ENCODE results near the gene MEN1.

Gene MEN1

DNA sequence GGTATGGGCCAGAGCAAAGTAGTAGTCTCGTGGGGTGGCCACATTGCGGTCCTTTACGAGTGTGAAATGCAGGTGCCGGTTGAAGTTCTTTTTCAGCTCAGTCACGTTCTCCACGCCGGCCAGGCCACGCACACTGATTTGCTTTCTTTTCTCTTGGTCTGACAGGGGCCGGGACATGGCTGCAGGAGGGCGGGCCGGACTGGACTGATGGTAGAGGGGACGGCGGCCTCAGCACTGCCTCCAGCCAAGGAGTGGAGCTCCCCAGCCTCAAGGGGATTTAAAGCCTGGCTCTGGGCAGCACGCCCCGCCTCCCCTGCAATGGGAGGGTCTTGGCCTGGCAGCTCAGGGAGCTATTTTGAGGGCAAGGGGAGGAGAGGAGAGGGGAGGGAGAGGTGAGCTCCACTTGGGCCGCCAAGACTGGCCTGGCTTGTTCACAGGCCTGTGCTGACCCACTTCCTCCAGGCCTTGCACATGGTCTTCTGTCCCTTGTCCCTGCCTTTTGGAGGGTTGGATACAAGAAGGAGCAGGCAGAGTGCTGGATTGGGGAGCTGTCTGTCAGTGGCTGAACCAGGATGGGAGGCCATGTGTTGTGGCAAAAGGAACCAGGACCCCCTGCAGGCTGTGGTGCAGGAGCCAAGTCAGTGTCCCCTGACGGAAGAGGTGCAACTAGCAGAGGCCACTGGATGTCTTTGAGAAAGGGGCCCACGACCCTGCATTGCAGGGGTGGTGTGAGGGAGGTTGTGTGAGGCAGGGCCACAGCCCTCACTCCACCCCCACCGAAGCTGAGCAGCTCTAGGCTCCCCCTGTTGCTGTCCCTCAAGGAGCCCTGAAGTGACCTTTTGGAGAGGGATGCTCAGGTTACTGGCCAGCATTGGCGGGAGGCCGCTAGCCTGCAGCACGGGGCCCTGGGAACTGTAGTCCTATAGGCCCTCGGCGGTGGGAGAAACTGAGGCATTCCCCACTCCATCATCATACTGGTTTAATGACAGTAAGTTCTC is 50.3 kb downstream of the MEN1 start, which contains the start of gene PYGM:
Gene PYGM (minus strand): TSS at position 253 of the 998 bp plus-strand sequence. CDS start 76 bp downstream, at position 177.
- DNase-seq: no peak

DNA sequence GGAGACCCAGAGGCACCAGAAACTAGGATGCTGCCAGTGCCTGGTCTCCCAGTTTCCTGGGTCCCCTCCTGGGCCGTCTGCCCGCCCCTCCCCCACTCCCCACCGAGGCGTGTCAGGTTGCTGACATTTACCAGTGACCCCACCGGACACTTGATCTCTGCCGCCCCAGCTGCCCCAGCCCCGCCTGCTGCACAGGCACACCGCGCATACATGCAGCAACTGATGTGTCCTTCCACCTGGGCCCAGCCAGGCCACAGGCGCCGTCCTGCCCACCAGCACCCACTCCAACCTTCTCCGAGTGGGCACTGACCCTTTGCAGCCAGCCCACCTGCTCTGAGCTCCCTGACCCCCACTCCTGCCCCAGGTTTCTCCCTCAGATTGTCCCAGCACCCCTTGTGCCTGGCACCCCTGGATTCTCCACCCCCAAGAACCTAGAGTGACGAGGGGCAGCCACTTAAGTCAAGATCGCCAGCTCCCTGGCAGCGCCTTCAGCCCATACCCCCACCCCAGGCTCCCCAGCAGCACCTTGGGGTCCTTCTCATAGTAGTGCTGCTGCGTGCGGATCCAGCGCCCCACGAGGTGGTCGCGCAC is 51.1 kb downstream of the MEN1 start:
- no peak for DNase-seq

DNA sequence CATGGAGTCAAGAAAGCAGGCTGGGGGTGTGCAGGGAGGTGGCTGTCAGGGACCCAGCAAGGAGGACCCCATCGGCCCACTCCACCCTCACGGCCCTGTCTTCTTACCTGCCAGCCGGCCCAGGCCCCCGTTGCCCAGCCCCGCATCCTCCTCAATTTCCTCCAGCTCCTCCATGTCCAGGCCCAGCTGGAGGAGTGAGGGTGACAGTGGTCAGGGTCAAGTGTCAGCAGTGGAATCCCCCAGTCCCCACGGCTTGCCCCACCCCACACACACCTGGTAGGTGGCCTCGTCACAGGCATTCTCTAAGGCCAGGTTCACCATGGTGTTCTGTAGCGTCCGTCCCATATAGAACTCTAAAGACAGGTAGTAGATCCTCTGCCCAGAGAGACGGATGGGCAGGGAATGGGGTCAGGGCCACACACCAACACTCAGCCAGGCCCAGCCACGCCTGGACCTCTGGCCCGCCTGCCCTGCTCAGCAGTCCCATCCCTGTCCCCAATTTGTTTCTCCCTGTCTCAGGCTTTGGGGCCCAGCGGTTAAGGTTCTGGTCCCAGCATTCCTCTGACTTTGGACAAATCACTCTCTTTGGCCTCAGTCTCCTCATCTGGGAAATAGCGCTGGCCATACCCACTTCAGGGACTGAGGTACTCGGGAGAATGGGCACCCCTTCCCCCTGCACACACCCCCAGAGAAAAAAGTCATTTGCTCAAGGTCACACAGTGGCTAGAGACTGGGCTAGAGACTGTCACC is 51.8 kb downstream of the MEN1 start:
- DNase-seq: no peak

DNA sequence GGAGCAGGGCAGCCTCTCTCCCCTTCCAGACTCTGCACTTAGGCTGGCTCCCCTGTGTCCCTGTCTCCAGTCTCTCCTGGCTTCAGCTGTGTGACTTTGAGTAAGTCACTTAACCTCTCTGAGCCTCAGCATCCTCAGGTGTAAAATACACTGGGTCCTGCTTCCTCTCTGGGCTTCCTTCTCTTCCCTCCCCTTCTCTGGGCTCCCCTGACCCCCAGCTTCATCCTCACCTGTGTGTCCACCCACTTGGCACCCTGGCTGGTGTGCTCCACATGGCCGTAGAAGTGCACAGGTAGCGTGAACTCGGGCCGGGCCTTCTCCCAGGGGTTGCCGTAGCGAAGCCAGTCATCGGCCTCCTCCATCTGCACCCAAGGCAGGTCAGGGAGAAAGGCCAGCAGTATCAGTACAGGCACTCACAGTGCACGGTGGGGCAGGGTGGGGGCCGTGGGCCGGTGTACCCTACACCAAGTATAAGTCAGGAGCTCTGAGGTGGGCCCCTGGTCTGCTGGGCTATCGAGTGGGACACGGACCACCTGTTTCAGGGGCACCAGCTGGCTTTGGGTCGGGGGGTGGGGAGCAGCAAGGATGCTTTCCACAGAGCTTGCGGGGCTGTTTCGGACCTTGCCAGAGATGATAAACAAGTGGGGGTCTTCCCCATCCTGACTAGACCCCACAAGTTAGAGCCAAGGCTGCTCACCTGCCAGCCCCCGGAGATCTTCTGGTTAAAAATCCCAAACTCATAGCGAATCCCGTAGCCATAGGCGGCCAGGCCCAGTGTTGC is 52.6 kb downstream of the MEN1 start:
- no peak for DNase-seq

DNA sequence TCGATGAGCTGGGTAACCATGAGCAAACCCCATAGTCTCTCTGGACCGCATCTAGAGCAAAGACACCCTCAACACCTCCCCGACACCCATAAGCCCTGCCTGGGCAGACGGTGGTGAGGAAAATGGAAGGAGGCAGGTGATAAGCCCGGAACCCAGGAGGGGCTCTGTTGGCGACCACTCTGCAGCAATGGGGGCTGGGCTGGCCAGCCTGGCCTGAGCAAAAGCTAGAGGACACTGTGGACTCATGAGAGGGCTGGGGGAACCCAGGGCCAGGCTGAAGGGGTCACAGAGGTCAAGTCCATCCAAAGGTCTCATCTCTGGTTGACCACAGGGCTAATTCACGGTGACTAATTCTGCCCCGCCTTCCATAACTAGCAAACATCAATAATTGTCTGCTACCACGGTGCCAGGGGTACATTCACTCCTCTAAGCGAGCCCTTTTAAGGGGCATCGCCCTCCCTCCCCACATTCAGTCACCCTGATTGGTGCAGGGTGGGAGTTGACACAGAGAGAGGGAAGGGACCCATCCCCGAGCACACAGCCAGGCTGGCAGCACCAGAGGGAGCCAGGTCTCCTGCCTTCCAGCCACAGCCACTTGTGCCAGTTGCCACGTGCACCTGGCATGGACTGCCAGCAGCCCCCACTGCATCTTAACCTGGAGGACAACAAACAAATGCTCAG is 54.5 kb downstream of the MEN1 start:
- no peak for DNase-seq

DNA sequence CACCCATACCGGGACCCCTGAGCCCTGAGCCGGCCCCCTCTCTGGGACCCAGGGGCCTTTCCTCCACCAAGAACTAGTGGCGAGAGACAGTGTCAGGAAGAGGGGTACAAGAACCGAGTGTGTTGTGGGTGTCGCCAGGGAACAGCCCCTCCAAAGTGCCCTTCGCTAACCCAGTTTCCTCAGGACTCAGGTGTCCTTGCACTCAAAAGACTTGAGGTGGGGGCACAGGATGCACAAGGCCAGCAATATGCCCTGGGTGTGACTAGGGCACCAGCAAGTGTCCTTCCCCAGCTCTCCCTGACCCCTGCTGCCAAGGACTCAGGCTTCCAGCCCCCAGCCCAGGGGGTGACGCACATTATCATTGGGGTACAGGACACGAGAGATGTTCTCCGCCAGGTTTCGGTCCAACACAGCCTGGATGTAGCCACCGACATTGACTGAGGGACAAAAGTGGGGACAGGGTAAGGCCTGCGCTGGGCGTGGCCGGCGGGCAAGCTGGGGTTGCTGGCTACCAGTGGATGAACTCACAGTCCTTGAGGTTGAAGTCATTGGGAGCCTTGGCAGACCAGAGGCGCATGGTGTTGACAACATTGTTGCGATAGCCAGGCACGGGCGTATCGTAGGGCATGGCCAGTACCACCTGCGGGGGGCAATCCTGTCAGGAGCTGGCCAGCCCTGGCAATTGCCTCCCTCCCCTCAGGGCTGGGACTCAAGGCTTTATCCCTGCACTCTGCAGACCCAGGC is 55.3 kb downstream of the MEN1 start:
- no peak for DNase-seq

DNA sequence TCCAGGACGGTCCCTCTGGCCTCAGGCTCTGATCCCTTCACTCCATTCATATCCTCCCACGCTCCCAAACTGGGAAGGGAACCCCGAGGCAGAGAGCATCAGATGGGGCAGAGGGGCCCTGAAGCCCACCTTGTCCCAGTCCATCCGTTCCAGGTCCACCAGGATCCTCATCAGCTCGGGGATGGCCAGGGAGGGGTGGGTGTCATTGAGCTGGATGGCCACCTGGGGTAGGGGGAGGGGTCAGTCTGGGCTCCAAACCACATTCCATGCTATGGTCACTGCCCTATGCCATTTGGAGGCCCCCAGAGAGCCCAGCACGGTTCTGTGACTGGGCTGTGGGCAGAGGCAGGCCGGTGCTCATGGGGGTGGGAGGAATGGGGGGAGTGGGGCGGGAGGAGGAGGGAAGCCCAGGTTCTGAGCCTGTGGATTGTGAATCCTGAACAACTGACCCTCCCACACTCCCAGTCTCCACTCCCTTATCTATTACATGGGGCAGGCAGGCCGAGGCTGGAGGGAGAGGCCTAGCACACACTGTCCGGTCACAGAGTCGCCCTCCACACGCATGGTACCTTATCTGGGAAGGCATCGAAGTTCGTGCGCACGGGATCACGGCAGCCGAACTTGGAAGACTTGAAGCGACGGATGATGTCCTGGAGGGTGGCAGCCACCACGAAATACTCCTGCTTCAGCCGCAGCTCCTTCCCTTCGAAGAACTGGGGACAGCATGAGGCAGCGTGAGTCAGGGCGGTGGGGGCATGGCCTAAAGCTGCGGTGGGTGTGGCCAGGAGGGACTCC is 56.0 kb downstream of the MEN1 start:
- no peak for DNase-seq

All from stimulated activated naive CD4-positive, alpha-beta T cell treated with Interleukin-2 at 50 U/mL for 16 hours (primary cell).